ENCODE data around the gene GFOD2.
"Not testable (repeated sequence)": the region's sequence is repeated elsewhere in the genome, so short reads cannot be mapped to it uniquely, and the experiment has no call there.

GFOD2 gene, protein sequence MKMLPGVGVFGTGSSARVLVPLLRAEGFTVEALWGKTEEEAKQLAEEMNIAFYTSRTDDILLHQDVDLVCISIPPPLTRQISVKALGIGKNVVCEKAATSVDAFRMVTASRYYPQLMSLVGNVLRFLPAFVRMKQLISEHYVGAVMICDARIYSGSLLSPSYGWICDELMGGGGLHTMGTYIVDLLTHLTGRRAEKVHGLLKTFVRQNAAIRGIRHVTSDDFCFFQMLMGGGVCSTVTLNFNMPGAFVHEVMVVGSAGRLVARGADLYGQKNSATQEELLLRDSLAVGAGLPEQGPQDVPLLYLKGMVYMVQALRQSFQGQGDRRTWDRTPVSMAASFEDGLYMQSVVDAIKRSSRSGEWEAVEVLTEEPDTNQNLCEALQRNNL

DNA sequence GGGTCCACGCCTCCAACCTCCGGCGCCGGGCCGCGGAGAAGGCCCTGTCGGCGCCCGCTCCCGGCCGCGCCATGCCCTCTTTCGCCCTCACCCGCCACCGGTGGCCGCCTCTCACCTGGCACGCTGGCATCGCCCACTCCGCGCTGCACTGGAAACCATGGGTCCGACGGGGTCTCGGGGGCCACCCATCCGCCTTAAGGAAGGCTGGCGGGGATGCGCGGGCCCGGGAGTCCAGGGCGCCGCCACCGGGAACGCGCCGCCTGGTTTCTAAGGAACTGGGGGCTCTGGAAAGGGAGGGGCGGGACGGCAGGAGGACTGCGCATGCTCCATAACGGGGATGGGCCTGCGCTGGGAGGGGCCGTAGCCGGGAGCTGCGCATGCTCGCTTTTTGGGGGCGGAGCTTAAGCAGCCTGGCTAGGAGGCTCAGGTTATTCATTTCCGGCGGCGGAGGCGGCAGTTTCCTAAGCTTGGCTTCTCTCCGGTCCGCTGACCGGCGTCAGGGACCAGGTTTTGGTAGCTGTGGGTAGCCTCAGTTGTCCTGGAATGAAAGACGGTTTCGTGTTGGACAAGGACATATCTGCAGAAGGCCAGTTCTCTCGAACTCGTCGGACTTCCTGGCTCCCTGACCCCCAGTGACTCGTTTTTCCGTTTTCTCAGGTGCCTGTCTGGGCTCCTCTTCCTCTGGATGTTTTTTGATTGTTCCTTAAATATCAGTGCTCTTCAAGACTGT lies at the start of gene GFOD2:
Gene GFOD2 (minus strand): TSS at position 269 of the 730 bp plus-strand sequence. CDS start 33,601 bp downstream, outside the sequence.
- DNase-seq = peak; percentile 98

DNA sequence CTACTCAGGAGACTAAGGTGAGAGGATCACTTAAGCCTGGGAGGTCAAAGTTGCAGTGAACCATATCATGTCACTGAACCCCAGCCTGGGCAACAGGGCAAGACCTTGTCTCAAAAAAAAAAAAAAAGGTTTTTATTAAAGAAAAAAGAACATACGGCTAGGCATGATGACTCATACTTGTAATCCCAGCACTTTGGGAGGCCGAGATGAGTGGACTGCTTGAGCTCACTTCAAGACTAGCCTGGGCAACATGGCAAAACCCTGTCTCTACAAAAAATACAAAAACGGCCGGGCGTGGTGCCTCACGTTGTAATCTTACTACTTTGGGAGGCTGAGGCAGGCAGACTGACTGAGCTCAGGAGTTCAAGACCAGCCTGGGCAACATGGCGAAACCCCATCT lies 48.8 kb upstream of the GFOD2 start:
- peak; percentile 28 for DNase-seq

DNA sequence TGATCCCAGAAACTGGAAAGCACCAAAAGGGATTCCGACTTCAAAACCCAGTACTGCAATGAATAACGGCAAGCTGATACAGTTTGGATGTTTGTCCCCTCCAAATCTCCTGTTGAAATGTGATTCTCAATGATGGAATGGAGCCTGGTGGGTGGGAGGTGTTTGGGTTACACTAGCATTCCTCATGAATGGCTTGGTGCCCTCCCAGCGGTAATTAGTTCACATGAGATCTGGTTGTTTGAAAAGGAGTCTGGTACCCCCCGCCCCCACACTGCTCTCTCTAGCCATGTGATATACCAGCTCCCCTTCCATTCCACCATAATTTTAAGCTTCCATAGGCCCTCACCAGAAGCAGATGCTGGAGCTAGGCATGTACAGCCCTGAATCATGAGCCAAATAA lies 47.2 kb upstream of the GFOD2 start:
- no peak for DNase-seq

DNA sequence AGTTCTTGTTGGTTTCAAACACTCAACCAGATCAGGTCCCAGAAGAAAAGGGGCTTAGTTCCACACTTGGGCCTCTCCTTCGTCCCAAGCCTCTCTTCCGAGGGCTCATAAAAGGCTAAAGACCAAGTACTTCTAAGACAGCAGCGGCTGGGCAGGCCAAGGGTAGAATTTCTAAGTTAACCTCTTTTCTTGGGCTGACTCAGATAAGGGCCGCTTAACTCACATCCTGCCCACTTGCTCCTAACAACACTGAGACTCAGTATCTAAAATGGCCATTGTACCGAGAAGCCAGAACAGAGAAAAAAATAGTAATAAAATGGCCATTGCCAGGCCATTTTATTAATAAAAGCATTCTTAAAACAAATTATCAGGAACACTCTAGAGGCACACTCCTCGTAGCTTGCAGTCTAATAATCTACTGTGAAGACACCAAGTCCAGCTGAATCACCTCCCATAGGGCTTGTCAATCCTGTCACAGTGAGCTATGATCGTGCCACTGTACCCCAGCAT lies 45.1 kb upstream of the GFOD2 start:
- DNase-seq = no peak

DNA sequence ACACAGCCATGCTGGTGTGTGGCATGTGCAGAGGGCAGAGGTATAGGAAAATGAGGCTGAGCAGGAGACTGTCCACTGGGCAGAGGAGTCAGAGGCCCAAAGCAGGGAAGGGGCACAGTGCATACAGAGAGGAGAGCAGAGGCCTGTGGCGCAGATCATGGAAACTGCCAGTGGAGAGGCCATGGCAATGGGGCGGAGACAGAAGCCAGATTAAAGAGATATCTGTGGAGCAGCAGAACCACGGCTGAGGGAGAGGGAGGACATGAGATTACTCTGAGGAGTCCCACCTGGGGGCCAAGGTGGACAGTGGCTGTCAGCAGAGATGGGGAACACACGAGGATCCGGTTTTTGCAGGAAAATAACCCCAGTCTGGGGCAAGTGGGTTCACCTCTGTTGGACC lies 44.0 kb upstream of the GFOD2 start:
- no peak for DNase-seq

DNA sequence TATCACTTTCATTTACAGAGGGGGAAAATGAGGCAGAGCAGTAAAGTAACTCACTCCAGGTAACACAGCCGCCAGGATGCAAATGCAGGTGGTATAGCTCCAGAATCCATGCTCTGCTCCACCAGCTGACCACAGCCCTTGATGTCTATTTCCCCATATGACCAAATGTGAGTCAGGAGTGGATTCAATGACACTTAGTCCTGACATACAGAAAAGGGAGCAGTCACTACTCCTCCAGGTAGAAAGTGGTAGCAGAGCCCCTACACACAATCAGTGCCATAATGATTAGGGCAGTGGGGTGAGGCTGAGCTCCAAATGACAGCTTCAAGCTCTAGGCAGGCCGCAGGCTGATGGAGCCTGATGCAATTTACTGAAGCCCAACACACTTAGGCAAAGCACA lies 43.3 kb upstream of the GFOD2 start:
- DNase-seq = no peak

DNA sequence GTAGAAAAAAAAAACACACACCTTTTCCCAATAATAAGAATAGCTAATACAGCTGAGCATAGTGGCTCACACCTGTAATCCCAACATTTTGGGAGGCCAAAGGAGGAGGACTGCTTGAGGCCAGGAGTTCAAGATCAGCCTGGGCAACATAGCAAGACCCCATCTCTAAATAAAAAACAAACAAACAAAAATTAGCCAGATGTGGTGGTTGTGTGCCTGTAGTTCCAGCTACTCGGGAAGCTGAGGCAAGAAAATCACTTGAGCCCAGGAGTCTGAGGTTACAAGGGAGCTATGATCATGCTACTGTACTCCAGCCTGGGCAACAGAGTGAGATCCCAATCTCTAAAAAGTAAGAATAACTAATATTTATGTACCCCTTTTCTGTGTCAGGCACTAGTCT lies 42.8 kb upstream of the GFOD2 start:
- no peak for DNase-seq

DNA sequence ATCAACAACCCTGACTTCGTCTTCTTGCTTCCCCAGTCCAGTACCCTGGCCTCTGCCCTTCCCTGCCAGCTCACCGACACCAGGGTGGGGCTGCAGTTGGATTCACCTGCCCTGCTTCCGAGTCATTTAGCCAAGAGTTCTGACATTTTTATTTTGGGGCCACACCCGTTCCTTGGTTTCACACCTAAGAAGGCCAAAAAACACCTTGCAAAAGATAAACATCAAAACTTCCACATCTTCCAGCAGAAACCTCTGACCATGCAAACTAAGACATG lies 41.8 kb upstream of the GFOD2 start:
- no peak for DNase-seq

DNA sequence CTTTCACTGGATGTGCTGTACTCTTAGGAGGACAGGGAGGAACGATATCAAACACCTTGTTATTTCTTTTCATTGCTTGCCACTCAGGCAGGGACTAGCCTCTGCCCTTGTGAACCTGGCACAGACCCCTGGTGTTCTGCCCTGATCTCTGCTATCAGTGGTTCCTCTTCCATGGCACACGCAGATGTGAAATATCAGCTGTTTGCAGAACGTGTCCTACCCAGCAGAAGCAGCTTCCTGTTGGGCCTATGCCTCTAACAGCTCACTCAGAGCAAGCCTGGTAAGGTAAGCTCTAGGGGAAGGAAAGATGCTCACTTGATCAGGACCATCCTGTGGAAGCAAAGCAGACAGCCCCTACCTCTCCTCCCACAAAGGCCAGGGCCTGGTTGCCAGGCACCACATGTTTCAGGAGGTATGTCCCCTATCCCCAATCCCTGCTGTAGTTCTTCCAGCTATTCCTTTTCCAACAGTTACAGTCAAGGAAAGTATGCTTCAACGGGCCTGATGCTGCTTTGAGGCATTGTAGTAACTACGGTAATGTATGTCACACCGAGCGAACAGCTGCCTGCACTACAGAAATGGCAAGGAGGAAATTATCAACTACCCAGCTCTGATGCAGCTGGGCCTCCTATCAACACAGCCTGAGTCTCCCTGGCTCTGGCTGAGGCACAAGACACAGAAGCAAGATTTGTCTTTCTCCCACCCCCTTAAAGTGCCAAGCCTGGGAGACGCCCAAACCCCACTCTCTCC lies 41.3 kb upstream of the GFOD2 start:
- DNase-seq = no peak

DNA sequence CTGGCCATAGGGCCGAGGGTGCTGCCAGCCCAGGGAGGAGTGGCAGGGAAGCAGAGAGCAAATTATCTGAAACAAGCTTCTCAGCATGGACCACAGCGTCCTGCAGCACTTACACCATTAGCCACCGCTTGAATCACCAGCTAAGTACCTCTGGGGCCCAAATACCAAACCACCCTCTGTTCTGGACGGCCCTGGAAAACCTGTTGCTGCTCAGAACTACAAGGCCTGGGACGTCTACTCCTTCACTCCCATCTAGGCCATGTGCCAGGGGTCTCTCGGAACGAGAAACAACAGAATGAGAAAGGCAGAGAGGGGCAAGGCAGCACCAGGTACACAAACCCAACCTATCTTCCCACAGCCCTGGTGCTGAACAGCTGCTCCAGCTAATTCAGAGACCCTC lies 39.9 kb upstream of the GFOD2 start:
- DNase-seq = no peak

DNA sequence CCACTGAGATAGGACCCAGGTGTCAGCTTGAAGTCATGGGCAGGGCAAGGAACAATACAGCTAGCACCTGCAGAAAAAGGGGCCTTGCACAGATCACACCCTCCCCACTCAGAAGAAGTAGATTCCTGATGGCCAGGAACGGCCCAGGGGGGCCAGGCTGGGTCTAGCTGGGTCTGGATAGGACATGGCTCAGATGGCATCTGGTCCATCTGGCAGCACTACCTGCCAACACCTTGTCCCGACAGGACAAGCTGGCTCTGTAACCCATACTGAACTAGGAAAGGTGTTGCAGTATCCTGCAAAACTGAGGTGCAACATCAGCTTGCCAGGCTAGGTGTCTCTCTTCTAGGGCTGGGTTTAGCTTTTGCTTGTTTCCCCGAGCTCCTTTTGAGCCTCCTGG lies 38.9 kb upstream of the GFOD2 start:
- no peak for DNase-seq

DNA sequence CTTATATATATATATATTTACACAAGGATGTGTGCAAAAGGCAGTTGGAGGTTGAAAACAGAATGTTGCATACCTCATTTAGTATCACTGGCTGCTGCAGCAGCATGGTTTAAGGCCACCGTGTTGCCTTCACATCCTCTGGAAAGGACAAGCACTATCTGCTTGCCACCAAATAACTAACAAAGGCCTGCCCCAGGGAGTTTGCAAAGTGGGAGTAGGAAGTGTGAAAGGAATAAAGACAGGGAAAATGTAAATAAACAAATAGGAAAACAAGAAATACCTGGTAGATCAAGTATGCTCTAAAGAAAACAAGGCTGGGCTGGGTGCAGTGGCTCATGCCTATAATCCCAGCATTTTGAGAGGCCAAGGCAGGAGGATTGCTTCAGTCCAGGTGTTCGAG lies 33.5 kb upstream of the GFOD2 start:
- DNase-seq = no peak

DNA sequence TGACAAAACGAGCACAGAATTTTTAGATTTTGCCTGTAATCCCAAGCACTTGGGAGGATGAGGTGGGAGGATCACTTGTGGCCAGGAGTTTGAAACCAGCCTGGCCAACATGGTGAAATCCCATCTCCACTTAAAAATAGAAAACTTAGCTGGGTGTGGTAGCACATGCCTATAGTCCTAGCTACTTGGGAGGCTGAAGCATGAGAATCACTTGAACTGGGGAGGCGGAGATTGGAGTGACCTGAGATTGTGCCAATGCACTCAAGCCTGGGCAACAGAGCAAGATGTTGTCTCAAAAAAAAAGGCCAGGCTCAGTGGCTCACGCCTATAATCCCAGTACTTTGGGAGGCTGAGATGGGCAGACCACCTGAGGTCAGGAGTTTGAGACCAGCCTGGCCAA lies 32.2 kb upstream of the GFOD2 start:
- DNase-seq = not testable (repeated sequence)

DNA sequence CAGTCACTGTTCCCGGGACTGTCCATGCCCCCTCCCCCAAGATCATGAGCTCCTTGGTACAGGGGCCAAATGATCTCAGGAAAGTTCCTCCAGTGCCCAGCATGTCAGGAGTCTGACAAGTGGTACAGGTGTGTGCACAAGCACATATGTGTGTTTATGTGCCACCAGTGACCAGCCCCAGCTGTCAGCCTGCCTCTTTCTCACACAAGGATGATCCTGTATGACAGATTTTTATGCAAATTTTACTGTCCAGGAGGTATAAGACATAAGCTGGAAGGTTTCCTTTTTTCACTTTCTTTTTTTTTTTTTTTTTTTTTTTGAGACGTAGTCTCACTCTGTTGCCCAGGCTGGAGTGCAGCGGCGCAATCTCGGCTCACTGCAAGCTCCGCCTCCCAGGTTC lies 31.4 kb upstream of the GFOD2 start:
- no peak for DNase-seq

DNA sequence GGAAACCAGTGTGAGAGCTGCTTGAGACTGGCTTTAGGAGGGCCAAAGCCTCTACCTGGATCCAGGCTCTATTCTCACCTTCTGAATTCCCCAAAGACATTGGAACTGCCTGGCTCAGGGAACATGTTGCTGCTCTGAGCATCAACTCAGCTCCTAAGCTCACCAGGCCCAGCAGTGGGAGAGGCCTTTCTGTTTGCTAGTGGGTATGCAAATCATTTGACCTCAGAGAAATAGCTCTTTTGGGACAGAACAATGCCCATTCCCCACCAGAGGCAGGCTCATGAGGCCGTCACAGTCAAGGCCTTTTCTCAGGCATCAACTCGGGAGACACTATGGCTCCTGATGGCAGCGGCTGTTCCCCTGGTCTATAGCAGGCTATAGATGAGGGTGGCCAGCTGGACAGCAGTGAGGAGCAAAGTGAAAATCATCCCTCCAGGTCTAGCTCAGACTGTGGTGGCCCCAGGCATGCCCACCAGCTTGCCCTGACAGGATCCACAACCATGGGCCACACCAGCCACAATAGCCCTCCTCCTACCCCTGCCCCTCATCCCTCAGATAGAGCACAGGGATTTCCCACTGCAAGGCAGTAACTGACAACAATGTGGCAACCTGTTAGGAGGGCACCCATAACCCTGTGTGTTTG lies 30.4 kb upstream of the GFOD2 start:
- DNase-seq = no peak

DNA sequence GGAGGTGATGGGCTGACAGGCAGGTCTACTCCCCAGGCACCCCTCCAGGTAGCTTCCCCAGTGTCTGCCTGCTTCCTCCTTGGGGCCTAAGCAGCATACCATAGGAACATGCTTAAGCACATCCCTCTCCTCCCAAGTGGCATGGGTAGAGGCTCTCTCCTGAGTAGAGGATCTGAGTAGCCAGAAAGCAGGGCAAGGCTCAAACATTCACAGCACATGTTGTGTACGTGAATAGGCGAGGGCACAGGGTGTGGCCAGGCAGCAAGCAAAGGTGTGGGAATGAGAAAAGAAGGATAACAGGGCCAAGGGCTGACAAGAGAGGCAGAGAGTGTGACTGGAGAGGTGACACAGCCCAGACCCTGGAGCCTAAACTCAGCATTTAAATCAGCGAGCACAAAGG lies 29.7 kb upstream of the GFOD2 start:
- DNase-seq = no peak

DNA sequence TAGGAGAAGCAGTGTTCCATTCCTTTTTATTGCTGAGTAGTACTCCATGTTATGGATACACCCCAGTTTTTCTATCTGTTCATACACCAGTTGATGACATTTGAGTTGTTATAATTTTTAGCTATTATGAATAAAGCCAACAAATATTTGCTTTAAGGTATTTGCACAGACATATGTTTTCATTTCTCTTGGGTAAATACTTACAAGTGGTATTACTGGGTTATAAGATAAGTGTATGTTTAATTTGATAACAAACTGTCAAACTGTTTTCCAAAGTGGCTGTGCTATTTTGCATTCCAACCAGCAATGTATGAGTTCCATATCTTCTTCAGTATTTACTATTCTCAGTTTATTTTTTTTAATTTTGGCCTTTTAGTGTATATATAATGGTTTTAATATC lies 27.7 kb upstream of the GFOD2 start:
- DNase-seq = no peak

DNA sequence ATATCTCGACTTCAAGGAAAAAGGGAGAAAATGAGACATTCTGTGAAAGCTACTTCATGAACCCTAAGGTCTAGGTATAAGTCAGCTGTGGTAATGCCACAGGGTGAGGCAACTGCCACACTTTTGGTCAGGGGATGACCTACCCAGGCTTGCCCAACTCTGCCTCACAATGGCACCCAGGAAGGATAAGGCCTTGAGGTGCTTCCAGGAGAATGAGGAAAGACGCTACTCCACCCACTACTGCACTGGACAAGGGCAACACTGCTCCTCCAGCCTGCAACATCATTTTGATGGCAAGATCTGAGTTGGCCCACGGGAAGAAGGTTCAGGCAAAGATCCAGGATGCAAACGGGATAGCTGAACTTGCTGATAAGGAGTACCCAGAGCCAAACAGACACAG lies 22.0 kb upstream of the GFOD2 start:
- peak; percentile 14 for DNase-seq

DNA sequence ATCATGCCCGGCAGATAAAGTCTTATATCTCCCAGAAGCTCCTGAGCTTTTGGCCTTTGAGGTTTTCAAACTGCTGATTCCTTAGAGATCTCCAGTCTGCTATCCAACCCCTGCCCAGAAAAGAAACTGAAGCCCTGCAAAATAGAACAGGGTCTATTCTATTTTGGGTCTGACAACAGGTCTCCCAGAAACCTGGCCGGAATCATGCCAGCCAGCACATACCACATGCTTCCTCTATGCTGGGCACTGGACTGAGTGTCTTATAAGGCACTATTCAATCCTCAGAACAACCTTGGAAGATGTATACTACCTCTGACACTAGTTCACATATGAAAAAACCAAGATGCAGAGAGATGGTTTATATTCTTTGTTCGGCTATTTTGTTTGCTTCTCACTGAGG lies 21.3 kb upstream of the GFOD2 start:
- DNase-seq = no peak

DNA sequence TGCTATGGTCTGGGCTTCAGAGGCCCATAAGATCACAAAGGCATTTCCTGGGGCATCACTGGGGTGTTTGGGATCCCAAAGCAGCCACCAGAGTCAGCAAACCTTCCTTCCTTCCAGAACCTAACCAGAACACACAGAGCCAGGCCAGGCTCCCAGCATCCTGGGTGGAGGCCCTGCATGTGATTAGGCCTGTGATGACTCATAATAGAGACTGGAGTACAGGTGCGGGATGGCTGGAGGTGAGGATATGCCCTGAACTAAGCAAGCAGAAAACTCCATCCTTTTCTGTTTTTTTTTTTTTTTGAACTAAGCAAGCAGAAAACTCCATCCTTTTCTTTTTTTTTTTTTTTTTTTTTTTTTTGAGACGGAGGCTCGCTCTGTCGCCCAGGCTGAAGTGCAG lies 17.7 kb upstream of the GFOD2 start:
- DNase-seq = no peak

DNA sequence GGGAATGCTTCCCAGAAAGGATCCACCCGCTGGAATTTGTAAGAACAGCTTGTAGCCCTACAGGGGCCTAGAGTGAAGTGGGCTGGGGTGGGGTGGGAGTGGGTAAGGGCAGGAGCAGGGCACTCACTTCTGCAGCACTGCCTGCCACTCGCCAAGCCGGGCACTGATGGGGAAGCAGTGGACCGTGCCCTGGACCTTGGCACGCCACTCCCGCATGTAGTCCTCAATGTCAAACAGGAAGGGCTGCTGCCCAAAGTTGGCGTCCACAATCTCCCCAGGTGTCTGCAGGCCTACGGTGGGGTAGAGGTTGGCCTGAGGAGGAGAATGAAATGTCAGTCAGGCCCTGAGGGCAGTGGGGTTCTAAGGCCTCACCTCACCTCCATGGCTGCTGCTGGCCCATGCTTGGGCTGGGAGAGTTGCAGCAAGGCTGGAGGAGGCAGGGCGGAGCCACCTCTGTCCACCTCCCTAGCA lies 15.7 kb upstream of the GFOD2 start:
- no peak for DNase-seq

DNA sequence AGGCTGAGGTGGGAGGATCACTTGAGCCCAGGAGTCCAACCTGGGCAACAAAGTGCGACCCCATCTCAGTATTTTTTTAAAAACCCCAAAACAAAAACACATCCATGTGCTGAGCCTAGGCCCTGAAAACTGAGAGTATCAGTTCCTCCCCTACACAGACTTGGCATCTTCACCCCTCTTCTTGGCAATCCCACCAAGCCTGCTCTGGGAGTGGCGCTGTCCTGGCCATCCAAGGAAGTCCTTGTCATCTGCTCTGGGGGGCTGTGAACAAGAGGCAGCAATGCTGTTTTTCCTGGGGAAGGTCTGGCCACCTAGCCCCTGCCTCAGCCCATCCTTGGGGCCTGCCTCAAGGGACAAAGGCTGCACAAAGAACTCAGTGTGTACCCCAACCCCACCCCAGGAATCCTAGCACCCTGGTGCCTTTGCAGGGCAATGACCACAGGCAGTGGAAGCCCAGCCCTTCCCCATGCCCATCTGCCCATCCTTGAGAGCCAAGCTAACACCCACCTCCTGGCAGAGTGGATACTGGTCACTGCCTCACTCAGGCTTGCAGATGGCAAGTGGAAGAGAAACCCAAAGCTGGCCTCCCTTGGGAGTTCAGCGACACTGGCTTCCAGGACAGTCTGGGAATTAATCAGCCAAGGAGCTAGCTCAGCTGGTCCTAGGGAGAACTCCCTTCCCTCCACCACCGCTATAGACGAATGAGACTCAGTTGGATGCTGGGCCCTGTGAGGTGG lies 14.8 kb upstream of the GFOD2 start:
- no peak for DNase-seq

DNA sequence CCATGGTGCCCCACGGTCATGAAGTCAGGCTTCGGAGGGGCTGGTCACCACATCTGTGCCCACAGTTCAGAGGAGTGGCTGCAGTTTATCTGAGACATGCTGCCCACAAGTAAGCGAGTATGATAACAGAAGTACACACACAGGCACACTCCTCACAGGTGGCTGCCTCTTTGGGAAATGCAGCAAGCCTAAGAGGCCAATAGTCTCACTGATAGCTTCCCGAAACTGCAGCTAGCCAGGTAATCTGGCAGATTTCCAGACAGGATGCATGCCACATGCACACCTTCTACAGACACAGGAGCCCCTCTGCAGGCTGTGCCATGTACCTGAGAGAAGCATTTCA lies 12.6 kb upstream of the GFOD2 start:
- no peak for DNase-seq

Measured in activated CD4-positive, alpha-beta T cell treated with anti-CD3 and anti-CD28 coated beads, Interleukin-10, Interleukin-2, amounts not matched to agents 100 ng/mL and 50 ng/mL, durations not matched to agents 16 hours and 8 hours (primary cell).